Fibroblast of lung (primary cell): ENCODE results near the gene ARVCF. TPM values are rescaled to one million over a fixed set of nuclear protein-coding genes. Genes with fewer than 3 reads are reported as not detected.

Source experiments
- DNase-seq, 2 donors: peaks; one replicate each; pipeline versions ENCODE4 v3.0.0 to v3.0.0-alpha.2; 2010; ENCODE audit warnings: low read depth in 2 of 2
- H2AFZ ChIP-seq: 2 replicates; pipeline ENCODE4 v1.5.1; 2012; ENCODE audit warnings: low read length, control low read depth, inconsistent platforms
- H3K27ac ChIP-seq: 2 replicates; pipeline ENCODE4 v1.5.1; 2011; ENCODE audit warnings: low read length, control low read depth; ENCODE audit not compliant: insufficient read depth
- H3K27me3 ChIP-seq: 2 replicates; pipeline ENCODE4 v1.5.1; 2011; ENCODE audit warnings: mild to moderate bottlenecking, low read length; ENCODE audit not compliant: control insufficient read depth, insufficient read depth
- H3K36me3 ChIP-seq: 2 replicates; pipeline ENCODE4 v1.5.1; 2011; ENCODE audit warnings: low read length; ENCODE audit not compliant: control insufficient read depth, insufficient read depth
- H3K4me1 ChIP-seq: 2 replicates; pipeline ENCODE4 v1.5.1; 2011; ENCODE audit warnings: low read length; ENCODE audit not compliant: control insufficient read depth, insufficient read depth; ENCODE audit errors: extremely low read depth
- H3K4me2 ChIP-seq: 2 replicates; pipeline ENCODE4 v1.5.1; 2011; ENCODE audit warnings: low read length, control low read depth; ENCODE audit not compliant: insufficient read depth; ENCODE audit errors: extremely low read depth
- H3K4me3 ChIP-seq, 4 experiments: fragments of 200-600 bp in 1 of 4; sonication (generic) in 1 of 4; replicated peaks in 1 of 4; 2 replicates each; pipeline ENCODE4 v1.5.1; 2011 to 2016; ENCODE audit warnings: low read length in 4 of 4, low read depth in 3 of 4, mild to moderate bottlenecking in 3 of 4, control low read depth in 2 of 4, inconsistent platforms in 1 of 4, mixed read lengths in 1 of 4; ENCODE audit not compliant: insufficient read depth in 1 of 4; ENCODE audit errors: control extremely low read depth in 1 of 4
- H3K79me2 ChIP-seq: 2 replicates; pipeline ENCODE4 v1.5.1; 2012; ENCODE audit warnings: mild to moderate bottlenecking, low read length, inconsistent platforms; ENCODE audit not compliant: control insufficient read depth, insufficient read depth
- H3K9ac ChIP-seq: 2 replicates; pipeline ENCODE4 v1.5.1; 2011; ENCODE audit warnings: mild to moderate bottlenecking, low read length, control low read depth; ENCODE audit not compliant: insufficient read depth
- H3K9me3 ChIP-seq: 2 replicates; pipeline ENCODE4 v1.5.1; 2012; ENCODE audit warnings: low read depth, low read length; ENCODE audit not compliant: control insufficient read depth, insufficient read depth
- H4K20me1 ChIP-seq: 2 replicates; pipeline ENCODE4 v1.5.1; 2011; ENCODE audit warnings: low read length; ENCODE audit not compliant: control insufficient read depth, insufficient read depth; ENCODE audit errors: extremely low read depth
- EZH2 ChIP-seq: IDR thresholded peaks from 2 replicates; pipeline ENCODE4 v1.5.1; 2012; ENCODE audit warnings: low read length, control low read depth, mild to moderate bottlenecking; ENCODE audit errors: missing control alignments
- polyA plus RNA-seq, 2 donors: library from polyadenylated mRNA; depleted of rRNA in 1 of 2; stranded (reverse) in 1 of 2; unstranded in 1 of 2; fragments of >200 nt; gene quantifications; 2 replicates each; pipeline ENCODE4 v1.2.1, GENCODE V29; 2011 to 2012; ENCODE audit warnings: missing spikeins in 1 of 2
- total RNA-seq: library from RNA; depleted of rRNA; stranded (reverse); fragments of >200 nt; gene quantifications from 2 replicates; pipeline ENCODE4 v1.2.1, GENCODE V29; 2014
- TF ChIP-seq, protein P1 (sequence below), 2 donors: IDR thresholded peaks in 1 of 2; conservative IDR thresholded peaks in 1 of 2; 1 replicate in 1 of 2; 2 replicates in 1 of 2; pipeline ENCODE4 v1.5.1; 2011 to 2012; ENCODE audit warnings: low read length in 2 of 2, control low read depth in 1 of 2, inconsistent platforms in 1 of 2, low read depth in 1 of 2, mild to moderate bottlenecking in 1 of 2

The ARVCF gene
- total and polyA plus RNA-seq, 2 donors (not counting 1 experiment from before 2014, with no cell fraction given): 2.0 to 15.7 TPM

DNA sequence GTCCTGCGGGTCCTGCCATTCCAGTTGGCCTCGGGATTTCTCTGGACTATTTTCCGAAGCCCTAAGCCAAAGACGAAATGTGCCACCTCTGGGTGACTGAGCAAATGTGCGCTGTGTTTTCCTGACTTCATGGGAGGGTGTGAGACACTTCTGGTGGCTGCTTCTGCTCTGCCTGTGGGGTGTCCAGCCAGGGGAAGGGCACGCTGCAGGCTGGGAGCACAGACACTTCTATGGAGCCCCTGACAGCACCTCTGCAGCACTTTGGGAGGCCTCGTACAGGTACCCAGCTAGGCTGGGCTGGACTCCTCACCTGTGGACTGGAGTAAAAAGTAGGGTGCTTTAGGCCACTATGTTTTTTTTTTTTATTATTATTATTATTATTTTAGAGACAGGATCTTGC is 22.0 kb upstream of the ARVCF start:
- Histone ChIP-seq H3K4me3 (no peak overlapping the region), H3K27ac (no peak overlapping the region), H3K36me3 (peaks cover 7% of the 10 kb centered on the region), H3K9me3 (no peaks in the 10 kb centered on the region), H3K27me3 (no peaks in the 10 kb centered on the region), H3K4me2 (no peak overlapping the region), H2AFZ (no peak overlapping the region), H3K4me1 (no peaks in the 10 kb centered on the region), H3K9ac (no peak overlapping the region), H3K79me2 (no peaks in the 10 kb centered on the region), H4K20me1 (no peaks in the 10 kb centered on the region)
- TF ChIP-seq, protein P1, sequence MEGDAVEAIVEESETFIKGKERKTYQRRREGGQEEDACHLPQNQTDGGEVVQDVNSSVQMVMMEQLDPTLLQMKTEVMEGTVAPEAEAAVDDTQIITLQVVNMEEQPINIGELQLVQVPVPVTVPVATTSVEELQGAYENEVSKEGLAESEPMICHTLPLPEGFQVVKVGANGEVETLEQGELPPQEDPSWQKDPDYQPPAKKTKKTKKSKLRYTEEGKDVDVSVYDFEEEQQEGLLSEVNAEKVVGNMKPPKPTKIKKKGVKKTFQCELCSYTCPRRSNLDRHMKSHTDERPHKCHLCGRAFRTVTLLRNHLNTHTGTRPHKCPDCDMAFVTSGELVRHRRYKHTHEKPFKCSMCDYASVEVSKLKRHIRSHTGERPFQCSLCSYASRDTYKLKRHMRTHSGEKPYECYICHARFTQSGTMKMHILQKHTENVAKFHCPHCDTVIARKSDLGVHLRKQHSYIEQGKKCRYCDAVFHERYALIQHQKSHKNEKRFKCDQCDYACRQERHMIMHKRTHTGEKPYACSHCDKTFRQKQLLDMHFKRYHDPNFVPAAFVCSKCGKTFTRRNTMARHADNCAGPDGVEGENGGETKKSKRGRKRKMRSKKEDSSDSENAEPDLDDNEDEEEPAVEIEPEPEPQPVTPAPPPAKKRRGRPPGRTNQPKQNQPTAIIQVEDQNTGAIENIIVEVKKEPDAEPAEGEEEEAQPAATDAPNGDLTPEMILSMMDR (conservative IDR thresholded peaks at IDR 0.05 in 1 of 2, IDR thresholded peaks at IDR 0.05 in 1 of 2; ENCODE audit: low read depth in 1 of 2, low read length in 2 of 2): no peak
- TF ChIP-seq EZH2: no peak
- DNase-seq: no peak

DNA sequence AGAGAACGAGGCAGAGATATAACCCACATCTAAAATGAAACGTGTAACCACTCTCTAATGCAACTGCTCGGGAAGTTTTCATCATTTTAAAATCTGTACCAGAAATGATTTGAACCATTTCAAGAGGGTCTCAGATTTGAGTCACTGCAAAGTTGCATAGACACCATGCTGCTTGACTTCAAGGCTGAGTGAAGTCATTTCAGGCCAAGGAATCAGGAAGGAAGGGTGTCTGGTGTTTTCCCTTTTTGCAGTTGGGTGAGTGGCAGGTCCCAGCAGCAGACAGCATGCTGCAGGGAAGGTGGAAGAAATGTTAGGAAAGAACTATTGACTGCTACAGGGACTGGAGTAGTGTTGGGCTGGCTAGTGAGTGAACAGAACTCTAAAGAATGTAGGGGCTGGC is 20.8 kb upstream of the ARVCF start:
- Histone ChIP-seq H3K79me2 (no peaks in the 10 kb centered on the region), H3K4me2 (no peak overlapping the region)
- no peak for DNase-seq

DNA sequence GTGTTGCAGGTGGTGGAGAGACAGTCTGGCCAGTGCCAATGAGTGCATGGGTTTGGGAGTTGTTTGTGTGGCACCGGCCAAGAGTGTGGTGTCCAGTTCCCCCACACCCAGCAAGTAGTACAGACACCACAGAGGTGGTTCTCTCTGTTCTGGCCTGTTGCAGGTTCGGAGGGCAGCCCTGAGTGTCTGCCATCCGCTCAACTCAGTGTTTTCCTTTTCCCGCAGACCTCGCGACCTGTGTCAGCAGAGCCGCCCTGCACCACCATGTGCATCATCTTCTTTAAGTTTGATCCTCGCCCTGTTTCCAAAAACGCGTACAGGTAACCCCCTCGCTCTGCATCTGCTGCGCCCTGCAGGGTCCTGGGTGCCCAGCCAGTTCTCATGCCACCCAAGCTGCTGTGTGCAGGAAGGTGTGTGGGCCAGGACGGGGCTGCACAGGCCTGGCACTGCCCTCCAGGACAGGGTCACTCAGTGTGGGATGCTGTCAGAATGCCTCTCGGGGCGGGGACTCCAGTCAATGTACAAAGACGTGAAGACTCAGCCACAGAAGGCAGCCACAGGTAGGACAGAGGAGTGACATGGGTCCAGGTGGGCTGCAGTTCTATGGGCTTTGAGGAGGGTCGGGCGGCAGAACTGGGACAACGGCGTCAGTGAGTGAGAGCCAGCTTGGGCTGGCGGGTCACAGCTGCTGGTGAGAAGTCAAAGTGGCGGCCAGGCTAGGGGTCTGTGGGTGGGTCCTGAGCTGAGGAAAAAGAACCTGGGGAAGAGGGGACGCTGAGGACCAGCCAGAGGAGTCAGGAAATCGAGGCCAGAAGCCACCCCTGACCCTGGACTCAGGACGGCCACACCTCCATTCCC is 20.1 kb upstream of the ARVCF start:
- Histone ChIP-seq H3K27ac (no peak overlapping the region), H3K4me2 (no peak overlapping the region), H4K20me1 (no peaks in the 10 kb centered on the region), H3K9ac (no peak overlapping the region), H3K36me3 (peaks cover 3% of the 10 kb centered on the region), H3K4me3 (no peak overlapping the region), H3K9me3 (no peaks in the 10 kb centered on the region), H3K27me3 (no peaks in the 10 kb centered on the region), H3K4me1 (no peaks in the 10 kb centered on the region), H3K79me2 (no peaks in the 10 kb centered on the region), H2AFZ (no peak overlapping the region)
- TF ChIP-seq, protein P1 (conservative IDR thresholded peaks at IDR 0.05 in 1 of 2, IDR thresholded peaks at IDR 0.05 in 1 of 2; ENCODE audit: low read depth in 1 of 2, low read length in 2 of 2): no peak
- TF ChIP-seq EZH2: no peak
- DNase-seq: no peak

More for the DNA sequence above, 20.8 kb upstream of the ARVCF start:
- no peak overlapping the region for H2AFZ ChIP-seq
- H3K9ac ChIP-seq: no peak overlapping the region
- no peaks in the 10 kb centered on the region for H4K20me1 ChIP-seq
- H3K4me3 ChIP-seq: no peak overlapping the region
- no peaks in the 10 kb centered on the region for H3K9me3 ChIP-seq
- TF ChIP-seq, protein P1 (conservative IDR thresholded peaks at IDR 0.05 in 1 of 2, IDR thresholded peaks at IDR 0.05 in 1 of 2; ENCODE audit: low read depth in 1 of 2, low read length in 2 of 2): no peak
- TF ChIP-seq EZH2: no peak
- H3K27me3 ChIP-seq: no peaks in the 10 kb centered on the region
- H3K27ac ChIP-seq: no peak overlapping the region
- H3K36me3 ChIP-seq: peaks cover 3% of the 10 kb centered on the region
- no peaks in the 10 kb centered on the region for H3K4me1 ChIP-seq
